ENCODE results near the gene KCNK17.

Gene KCNK17

DNA sequence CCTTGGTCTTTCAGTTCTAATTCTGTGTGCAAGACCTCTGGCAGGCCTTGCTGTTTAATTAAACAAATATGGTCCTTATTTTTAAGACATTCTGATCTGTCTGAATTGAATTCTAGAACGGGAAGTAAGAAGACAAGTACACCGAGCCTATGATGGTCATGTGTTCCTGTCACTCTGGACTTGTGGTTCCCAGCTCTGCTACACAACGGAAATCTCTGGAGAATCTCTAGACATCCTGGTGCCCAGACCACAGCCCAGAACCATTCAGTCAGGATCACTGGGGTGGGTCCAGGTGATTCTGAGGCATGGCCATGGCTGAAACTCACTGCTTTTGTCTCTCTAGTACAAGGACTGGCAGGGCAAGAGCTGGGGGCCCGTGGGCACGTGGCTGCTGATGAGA lies 24.2 kb upstream of the KCNK17 start:
- no peak for DNase-seq (ENCODE audit: low read depth, low spot score)

DNA sequence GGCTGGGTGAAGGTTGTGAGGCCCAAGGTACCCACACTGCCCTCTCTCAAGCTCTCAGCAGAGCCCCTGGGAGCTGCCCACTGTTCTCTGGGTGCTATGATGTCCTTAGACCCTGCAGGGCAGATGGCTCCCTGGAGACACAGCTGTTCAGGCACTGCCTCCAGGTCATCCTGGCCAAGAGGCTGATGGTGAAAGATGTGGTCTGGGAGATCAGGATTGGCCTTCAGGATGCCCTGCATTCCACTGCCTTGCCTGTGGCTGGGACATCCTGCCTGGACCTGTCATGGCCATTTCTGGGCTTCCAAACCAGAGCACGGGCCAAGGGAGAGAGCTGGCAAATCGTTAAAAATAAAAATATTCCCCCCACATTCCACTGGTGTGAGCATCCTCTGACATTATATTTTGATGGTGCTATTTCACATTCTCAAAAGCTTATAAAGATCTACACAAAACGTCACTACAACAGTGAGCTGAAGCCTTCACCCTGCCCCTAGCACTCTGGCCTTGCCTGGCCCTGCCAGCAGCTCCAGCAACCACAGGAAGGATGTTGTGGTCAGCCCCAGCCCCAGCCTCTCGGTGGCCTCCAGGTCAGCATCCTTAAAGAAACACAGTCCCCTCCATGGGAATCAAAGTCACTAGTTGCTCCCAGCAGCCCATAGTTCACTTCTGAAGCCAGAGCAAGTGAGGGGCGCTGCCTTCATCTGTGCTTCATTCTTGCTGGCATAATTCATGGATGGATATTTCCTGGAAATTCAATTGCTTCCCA lies 21.7 kb upstream of the KCNK17 start:
- DNase-seq (ENCODE audit: low read depth, low spot score): no peak

DNA sequence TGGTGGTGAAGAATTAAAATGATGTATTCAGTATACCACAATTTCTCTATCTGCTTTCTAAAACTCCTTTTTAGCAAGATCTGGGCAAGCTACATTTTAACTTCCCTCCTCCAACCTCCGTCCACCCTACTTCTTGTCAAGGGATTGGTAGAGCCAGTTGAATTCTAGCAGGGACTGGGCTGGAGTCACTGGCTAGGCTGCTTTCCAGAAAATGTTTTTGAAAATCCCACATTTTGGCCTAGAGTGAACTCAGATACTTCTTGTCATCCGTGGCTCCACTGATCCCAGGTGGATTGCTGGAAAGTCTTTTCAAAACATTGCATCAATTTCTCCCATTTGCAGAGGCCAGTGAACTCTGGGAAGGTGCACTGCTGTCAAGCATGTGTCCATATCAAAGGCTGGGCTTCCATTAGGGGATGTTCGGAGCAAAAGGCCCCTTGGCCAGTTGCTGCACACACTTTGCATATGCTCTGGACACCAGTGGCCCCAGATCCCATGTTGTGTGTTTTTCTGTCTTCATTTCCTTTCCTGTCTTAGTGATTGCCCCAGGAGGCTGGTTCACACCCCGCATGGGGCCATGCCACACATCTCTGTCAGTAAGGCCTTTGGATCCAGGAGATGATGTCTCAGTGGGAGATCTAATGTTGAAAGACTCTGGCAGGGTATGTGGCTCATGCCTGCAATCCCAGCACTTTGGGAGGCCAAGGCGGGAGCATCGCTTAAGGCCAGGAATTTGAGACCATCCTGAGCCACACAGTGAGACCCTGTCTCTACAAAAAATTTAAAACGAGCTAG lies 19.6 kb upstream of the KCNK17 start:
- DNase-seq (ENCODE audit: low read depth, low spot score): no peak

DNA sequence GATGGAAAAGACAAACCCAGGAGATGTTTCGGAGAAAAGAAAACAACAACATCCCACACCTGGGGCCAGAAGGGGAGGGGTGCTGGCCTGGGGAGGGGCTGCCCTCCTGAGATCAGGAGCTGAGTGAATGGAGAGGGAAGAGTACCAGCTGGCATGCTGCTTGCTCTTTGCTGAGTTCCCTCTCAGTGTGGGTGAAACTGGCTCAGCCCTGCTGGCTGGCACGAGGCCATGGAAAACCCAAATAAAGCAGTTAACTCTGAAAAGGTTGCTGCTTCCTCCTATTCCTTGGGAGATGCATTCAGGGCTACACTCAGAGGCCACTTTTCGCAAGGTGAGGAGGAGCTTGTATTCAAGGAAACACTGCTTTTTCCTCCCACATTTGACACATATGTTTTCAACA lies 16.3 kb upstream of the KCNK17 start:
- DNase-seq (ENCODE audit: low read depth, low spot score): no peak

- DNase-seq (ENCODE audit: low read depth, low spot score): no peak
Measured at GRCh38 chr6:39330057-39330456, 15.8 kb upstream of the KCNK17 start.

- DNase-seq (ENCODE audit: low read depth, low spot score): no peak
Measured at GRCh38 chr6:39328066-39328465, 13.8 kb upstream of the KCNK17 start.

GRCh38 chr6:39327507-39327906 lies 13.3 kb upstream of the KCNK17 start:
- no peak for DNase-seq (ENCODE audit: low read depth, low spot score)

GRCh38 chr6:39322306-39322850 lies 8.2 kb upstream of the KCNK17 start, which contains the start of gene KCNK16:
Gene KCNK16 (minus strand): TSS chr6:39322702. CDS start chr6:39322540, 162 bp downstream.
- DNase-seq (ENCODE audit: low read depth, low spot score): no peak

DNA sequence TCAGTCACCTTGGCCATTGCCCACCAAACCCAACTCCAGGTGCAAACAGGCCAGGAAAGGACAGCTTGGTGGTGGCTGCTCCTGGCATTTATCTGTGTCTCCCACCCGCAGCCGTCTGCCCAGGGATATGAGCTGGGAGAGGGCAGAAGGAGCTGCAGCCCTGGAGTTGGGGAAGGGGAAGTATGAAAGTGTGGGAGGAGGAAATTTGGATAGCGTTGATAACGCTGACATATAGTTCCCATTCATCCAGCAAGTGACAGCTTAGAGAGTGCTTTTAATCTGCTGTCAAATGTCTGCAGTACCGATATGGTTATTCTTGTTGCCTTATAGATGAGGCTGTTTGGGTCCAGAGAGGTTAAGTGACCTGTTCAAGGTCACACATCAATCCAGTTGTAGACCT lies 7.5 kb upstream of the KCNK17 start:
- no peak for DNase-seq (ENCODE audit: low read depth, low spot score)

- no peak for DNase-seq (ENCODE audit: low read depth, low spot score)
Measured at GRCh38 chr6:39320363-39320984, 6.3 kb upstream of the KCNK17 start.

DNA sequence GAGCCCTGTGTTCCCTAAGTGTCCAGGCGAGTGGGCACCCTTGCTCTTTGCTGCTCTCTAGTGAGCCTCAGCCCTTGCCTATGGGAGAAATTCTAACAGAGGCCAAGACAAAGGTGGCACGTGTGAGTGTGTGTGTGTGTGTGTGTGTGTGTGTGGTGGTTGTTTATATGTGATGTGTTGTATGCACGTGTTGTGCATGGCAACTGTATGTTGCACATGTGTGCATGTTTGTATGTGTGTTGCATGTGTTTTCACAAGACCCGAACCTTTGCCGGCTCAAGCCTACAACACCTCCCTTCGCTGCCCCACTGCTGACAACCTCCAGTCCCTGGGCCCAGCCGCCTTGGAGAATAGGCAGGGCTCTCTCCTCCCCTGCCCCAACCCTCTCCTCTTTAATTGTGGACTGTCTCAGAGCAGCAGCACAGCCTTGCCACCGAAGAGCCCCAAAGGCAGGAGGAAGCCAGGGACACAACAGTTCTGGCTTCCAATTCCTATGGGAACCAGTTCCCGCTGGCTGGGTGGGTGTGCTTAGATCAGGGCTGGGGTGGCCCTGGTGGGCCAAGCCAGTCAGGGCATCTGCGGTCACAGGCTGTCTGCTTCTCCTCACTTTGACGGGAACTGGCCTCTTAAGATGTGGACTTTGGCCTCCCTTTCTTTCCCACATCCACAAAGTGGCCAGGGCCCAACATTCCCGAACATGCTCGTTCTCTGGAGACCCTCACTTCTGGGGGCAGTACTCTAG lies 5.6 kb upstream of the KCNK17 start:
- DNase-seq (ENCODE audit: low read depth, low spot score): no peak

DNA sequence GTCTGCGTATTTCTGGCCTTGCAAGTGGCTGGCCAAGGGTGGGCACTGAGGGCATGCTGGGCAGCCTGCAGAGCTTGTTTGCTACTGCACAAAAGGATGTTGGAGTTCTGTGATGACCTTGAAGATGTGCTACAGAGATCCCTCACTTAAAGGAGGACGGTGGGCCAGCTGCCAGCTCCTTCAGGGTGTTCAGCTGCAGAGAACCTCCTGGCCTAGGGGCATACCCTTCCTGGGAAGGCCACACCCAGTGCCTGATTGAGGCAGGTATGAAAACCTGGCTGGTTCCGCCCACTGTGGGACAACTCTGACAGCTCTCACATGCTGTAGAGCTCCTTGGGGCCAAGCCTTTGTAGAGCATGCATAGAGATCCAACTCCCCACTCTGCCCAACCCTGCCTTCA lies 3.0 kb upstream of the KCNK17 start:
- DNase-seq (ENCODE audit: low read depth, low spot score): no peak

GRCh38 chr6:39313526-39314272 lies 520 bp downstream of the KCNK17 start:
- no peak for DNase-seq (ENCODE audit: low read depth, low spot score)

GRCh38 chr6:39312912-39313525 lies 1.2 kb downstream of the KCNK17 start:
- no peak for DNase-seq (ENCODE audit: low read depth, low spot score)

DNA sequence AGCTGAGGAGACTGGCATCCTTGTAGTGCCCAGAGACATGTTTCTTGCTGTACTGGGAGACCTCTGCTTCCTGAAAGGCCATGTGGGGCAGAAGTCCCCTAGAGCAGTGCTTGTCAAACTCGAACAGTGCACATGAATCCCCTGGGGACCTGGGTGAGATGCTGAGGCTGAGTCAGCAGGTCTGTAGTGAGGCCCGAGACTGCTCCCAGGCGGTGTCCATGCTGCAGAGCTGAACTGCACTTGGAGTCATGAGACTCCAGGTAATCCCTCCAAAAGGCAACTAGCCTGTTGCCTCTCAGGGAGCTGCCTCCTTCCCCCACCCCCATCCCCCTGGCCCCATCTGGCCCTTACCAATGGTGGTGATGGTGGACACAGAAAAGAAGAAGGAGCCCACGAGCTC lies 3.7 kb downstream of the KCNK17 start:
- DNase-seq (ENCODE audit: low read depth, low spot score): no peak

DNA sequence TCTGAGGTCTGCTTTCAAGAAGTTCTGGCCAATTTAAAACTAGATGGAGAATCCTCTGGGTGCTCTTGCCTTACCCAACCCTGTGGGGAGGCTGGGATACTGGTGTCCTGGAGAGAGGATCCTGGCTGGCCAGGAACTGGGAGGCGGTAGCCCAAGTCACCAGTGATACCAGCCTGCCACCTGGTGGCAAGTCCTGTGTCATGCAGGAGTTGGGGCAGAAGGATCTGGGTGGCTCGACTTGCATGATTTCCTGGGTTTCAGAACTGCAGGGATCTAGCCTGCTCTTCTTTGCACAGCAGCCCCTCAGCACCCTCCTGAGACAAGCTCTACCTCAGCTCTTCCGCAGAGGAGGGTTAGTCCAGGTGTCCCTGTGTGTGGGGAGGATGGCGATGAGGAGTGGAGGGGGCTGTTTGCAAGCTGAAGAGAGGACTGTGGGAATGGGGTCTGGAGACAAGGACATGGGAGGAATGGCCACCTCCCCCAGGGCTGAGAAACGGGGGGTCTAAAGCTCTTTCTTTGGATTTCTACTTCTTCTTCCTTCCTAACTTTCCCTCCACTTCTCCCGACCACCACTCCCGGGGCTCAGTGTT lies 4.2 kb downstream of the KCNK17 start:
- no peak for DNase-seq (ENCODE audit: low read depth, low spot score)

DNA sequence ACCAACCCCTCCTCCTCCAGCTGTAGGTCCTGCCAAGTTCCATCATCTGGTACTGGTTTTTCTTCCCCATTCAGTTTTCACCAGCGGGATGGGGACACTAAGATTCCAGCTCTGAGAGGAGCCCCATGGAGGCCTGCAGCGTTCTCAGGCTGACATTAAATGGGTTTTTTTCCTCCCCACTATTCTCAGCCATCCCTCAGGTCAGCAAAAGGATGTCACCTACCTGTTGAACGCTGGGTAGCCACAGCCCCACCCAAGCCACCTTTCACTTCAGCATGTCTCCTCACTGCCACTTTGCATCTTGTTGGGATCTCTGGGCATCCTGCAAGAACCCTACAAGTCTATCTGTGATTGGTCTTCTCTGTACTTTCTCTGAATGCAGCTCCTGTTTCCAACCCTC lies 6.8 kb downstream of the KCNK17 start:
- no peak for DNase-seq (ENCODE audit: low read depth, low spot score)

GRCh38 chr6:39304951-39305350 lies 9.3 kb downstream of the KCNK17 start:
- DNase-seq (ENCODE audit: low read depth, low spot score): no peak

DNA sequence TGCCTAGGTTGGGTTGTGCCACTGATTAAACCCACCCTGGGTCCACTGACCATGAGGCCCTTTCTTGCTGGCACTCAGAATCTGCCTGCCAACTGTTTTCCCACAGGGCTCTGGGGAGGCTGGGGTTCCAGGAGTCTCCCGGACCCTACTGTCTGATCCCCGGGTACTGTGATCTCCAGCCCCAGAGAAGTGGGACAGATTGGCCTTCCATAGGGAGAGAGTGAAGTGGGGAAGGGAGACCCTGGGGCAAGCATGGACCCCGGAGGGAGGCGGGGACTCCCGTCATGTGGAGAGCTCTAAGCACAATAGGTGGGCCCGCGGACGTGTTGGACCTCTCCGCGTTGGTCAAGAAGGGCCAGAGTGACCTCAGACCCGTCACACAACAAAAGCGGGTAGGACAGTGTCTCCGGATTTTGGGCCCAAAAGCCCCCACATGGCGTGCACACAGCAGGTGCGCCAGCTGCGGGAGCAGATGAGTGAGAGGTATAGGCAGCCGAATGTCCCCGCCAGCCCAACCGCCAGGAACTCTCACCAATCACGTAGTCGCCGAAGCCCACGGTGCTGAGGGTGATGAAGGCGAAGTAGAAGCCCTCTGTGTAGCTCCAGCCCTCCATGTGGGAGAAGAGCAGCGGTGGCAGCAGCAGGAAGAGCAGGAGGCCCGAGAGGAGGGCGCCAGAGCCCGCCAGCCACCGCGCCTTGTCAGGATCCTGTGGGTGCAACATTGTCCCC lies 10.6 kb downstream of the KCNK17 start:
- no peak for DNase-seq (ENCODE audit: low read depth, low spot score)

Data from iPS DF 19.7 (cell line).